AG04449 (cell line): ENCODE results near the gene CHST13.

Experiments used
- CTCF ChIA-PET: fragments of 350-600 bp; formaldehyde crosslinking; extraction: SDS; loops from one replicate; lab custom pipeline; 2021; ENCODE audit warnings: antibody characterized with exemption; lab: Yijun Ruan, JAX
- POLR2A ChIA-PET: fragments of 400-600, 350-600 bp; formaldehyde crosslinking; extraction: SDS; loops from one replicate; lab custom pipeline; 2020; ENCODE audit warnings: antibody characterized with exemption, inconsistent platforms; lab: Yijun Ruan, JAX
- DNase-seq: peaks from one replicate; pipeline ENCODE4 v3.0.0-alpha.2; 2010; ENCODE audit warnings: low read depth, low spot score
- H3K4me3 ChIP-seq: 2 replicates; pipeline ENCODE4 v1.5.1; 2011; ENCODE audit warnings: low read depth, mild to moderate bottlenecking, control low read depth, low read length
- CTCF ChIP-seq: IDR thresholded peaks from one replicate; pipeline ENCODE4 v1.5.1; 2011; ENCODE audit warnings: mild to moderate bottlenecking, moderate library complexity, low read length, control low read depth, inconsistent platforms; ENCODE audit not compliant: insufficient read depth; ENCODE audit errors: missing control alignments

Gene CHST13

GRCh38 chr3:126519506-126520455 is 4.2 kb upstream of the CHST13 start:
- no peak overlapping the region for H3K4me3 ChIP-seq
- DNase-seq, result no peak
- CTCF ChIA-PET, result interaction anchor here (0.6 to 5.7 kb wide), 8 partner anchors 8 to 1029 kb away, joined by 3 to 68 read pairs (median 5); no protein-coding TSS in a partner anchor
- POLR2A ChIA-PET, result no interaction called here
- TF ChIP-seq CTCF, result no peak

GRCh38 chr3:126521122-126521891 is 2.6 kb upstream of the CHST13 start:
- POLR2A ChIA-PET, result no interaction called here
- no peak for DNase-seq
- TF ChIP-seq CTCF, result no peak
- CTCF ChIA-PET, result interaction anchor here (1.0 to 5.7 kb wide), 16 partner anchors 10 to 1027 kb away, joined by 3 to 68 read pairs (median 6); no protein-coding TSS in a partner anchor
- H3K4me3 ChIP-seq, result no peak overlapping the region

GRCh38 chr3:126522363-126522788 is 1.6 kb upstream of the CHST13 start:
- ChIA-PET POLR2A (no interaction called here), CTCF (interaction anchor here (0.6 to 5.7 kb wide), 40 partner anchors 9 to 1026 kb away, joined by 3 to 68 read pairs (median 3); partner anchors contain the start of genes C3orf22 and TXNRD3)
- no peak overlapping the region for H3K4me3 ChIP-seq
- TF ChIP-seq CTCF, result peak; percentile 83
- no peak for DNase-seq

- ChIA-PET POLR2A (no interaction called here), CTCF (interaction anchor here (3.5 kb wide), 1 partner anchor 1022 kb away, joined by 29 read pairs; no protein-coding TSS in a partner anchor)
- DNase-seq, result no peak
- H3K4me3 ChIP-seq, result peak overlapping the region; percentile 36
- no peak for TF ChIP-seq CTCF
These were observed 554 bp downstream of the CHST13 start for GRCh38 chr3:126524429-126524988.

GRCh38 chr3:126525091-126525852 is 1.3 kb downstream of the CHST13 start:
- TF ChIP-seq CTCF, result no peak
- CTCF ChIA-PET, result no interaction called here
- POLR2A ChIA-PET, result no interaction called here
- no peak for DNase-seq
- H3K4me3 ChIP-seq, result no peak overlapping the region
